DMS 273 (cell line): ENCODE measurements around the gene POU2F1.

Experiments used
- DNase-seq: peaks from one replicate; lab custom pipeline; 2025; ENCODE audit not compliant: unreplicated experiment; lab: John Stamatoyannopoulos, UW

Gene POU2F1

DNA sequence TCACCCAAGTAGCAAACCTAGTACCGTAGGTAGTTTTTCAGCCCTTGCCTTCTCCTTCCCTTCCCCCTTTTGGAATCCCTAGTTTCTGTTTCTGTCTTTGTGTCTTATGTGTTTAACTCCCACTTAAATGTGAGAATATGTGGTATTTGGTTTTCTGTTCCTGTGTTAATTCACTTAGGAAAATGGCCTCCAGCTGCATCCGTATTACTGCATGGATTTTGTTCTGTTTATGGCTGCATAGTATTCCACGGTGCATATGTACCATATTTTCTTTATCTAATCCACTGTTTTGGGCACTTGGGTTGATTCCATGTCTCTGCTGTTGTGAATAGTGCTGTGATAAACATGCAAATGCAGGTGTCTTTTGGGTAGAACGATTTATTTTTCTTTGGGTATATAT, 138.6 kb downstream of the POU2F1 start:
- DNase-seq = no peak

DNA sequence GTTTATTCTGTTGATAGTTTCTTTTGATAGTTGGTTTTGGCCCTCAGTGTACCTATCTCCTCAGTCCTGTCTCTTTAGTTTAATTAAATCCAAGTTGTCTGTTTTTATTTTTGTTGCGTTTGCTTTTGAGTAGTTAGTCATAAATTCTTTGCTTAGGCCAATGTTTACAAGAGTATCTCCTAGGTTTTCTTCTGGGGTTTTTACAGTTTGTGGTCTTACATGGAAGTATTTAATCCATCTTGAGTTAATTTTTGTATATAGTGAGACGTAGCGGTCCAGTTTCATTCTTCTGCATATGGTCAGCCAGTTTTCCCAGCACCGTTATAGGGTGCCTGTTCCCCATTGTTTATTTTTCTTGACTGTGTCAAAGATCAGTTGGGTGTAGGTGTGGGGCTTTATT, 139.4 kb downstream of the POU2F1 start:
- no peak for DNase-seq

DNA sequence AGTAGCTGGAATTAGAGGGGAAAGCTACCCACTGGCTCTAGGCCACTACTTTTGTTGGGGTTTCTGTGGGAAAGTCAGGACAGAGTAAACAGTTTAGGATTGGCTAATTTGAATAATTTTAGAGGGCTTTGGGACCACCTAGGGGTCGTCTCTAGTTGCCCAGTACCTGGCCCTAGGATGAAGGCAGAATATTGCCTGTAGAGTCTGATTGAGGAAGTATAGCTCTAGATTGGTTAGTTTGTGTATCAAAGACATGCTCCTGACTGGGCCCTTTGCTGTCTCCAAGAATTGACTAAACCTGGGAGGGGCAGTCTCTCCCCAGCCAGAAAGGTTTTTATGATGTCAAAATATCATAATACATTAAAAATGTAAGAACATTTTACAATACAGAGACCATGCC, 142.0 kb downstream of the POU2F1 start:
- DNase-seq = no peak

DNA sequence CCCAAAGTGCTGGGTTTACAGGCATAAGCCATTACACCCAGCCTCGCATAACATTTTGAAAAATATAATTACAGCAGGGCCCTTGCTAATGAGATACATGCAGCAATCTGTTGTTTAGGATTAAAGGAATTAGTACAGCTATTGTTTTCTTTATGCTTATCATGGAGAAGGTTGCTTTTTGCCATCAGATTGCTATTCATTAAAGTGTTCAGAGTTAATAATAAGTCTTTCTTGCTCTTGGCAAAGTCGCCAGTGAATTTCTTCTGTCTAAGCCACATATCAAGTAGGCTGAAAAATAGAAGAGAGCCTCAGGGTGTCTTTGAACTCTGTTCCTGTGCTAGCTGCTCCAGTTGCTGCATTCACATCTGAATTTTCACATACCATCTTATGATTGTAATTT, 144.1 kb downstream of the POU2F1 start:
- no peak for DNase-seq

DNA sequence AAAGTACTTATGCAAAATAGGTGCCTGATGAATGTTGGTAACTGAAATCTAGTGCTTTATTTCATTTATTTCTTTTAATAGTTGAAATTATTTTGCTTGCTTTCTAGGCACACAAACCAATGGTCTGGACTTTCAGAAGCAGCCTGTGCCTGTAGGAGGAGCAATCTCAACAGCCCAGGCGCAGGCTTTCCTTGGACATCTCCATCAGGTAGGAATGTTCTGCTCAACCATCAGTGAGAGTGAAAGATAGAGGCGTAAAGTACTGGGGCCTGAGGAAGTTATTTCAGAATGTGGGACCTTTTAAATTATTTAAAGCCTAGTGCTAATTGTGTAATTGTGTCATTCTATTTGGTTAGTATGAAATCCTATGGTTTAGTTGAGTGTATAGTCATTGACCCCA, 144.7 kb downstream of the POU2F1 start:
- DNase-seq = no peak

DNA sequence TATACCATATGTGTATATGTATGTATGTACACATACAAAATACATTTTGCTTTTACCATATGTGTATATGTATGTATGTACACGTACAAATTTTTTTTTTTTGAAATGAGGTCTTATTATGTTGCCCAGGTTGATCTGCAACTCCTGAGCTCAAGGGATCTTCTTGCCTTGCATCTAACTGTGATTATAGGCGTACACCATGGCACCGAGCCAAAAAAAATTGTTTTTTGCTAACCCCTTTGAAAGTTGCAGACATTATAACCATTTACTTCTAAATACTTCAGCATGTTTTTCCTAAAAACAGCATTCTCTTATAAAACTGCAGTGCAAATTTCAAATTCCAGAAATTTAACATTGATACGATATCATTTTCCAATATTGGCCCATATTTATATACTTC, 147.0 kb downstream of the POU2F1 start:
- peak; percentile 11 for DNase-seq

DNA sequence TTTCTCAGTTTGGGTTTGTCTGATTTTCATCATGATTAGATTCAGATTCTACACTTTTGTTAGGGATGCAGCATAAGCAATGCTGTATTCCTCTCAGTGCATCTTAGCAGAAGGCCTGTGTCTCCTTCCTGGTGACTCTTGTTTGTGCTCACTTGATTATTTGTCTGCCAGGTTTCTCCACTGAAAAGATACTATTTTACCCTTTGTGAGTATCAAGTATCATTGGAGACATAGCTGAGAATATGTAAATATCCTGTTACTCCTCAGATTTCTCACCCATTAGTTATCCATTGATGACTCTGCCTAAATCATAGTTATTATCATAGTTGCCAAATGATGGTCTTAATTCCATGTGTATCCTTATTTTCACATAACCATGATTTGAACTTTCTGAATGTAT, 148.5 kb downstream of the POU2F1 start:
- DNase-seq = no peak

DNA sequence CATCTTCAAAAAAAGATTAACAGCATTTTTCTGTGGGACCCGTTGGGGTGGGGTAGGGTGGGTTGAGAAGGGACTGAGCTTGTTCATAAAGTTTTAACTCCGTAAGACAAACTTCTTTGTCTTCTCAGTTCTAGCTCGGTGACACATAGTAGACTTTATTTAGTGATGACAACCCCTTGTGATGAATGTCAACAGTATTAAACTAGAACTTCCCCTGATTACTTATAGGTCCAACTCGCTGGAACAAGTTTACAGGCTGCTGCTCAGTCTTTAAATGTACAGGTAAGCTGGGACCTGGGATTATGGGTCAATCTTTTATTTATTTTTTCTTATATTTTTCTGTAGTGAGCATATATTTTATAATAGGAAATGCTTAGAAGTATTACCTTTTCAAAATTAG, 149.2 kb downstream of the POU2F1 start:
- DNase-seq = no peak

DNA sequence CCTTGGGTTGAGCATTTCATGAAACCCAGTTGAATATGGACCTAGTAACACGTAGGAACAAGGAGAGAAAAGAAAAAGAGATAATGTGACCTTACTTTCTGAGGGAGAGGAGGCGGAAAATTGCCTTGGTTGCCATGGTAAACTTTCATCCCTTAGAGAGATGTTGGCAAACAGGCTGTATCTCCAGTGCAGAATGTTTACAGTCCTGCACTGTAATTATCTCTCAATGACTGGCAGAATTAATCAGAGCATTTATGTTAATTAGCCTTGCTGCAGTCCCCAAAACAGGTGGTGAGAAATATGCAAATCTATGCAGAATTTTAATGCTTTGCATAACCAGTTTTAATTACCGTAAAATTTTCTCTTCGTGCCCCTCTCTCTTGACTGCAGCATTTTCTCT, 150.3 kb downstream of the POU2F1 start:
- DNase-seq = peak; percentile 41

DNA sequence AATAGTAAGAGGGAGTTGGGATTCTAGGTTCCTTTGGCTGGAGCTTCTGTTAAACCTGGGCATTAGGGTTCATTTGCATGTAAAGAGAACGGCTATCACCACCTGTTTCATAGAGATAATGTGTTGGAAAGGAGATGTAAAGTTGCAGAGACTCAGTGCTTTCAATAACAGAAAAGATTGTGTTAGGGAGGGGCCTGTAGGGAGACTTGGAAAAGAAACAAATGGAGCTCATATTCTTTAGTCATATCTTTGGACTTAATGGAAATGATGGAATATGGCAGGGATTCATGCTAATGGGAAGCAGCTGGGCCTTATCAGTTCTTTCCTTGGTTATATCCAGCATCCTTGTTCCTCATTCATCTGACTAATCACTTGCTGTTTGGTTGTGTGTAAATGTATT, 152.7 kb downstream of the POU2F1 start:
- DNase-seq = no peak

DNA sequence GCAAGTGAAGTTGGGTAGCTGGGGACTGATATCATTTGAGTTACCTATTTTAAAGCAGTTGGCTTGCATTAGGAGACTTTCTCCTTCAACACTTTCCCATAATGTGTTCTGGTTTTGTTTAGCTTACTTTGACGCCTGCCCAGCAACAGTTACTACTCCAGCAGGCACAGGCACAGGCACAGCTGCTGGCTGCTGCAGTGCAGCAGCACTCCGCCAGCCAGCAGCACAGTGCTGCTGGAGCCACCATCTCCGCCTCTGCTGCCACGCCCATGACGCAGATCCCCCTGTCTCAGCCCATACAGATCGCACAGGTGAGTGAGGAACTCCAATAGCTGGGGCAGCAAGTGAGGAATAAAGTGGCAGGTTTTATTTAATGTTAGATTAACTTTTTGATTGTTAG, 153.3 kb downstream of the POU2F1 start:
- no peak for DNase-seq

DNA sequence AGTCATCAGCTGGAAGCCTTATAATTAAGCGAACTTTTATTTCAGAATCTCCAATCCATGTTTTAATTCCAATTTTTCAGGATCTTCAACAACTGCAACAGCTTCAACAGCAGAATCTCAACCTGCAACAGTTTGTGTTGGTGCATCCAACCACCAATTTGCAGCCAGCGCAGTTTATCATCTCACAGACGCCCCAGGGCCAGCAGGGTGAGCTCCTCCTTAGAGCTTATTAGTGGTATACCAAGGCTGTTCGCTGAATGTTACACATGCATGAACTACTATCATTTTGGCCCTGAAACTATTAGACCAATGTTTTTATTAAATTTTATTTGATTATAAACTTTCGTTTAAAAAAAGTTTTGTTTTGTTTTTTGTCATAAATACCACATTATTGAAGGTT, 155.3 kb downstream of the POU2F1 start:
- DNase-seq = no peak

DNA sequence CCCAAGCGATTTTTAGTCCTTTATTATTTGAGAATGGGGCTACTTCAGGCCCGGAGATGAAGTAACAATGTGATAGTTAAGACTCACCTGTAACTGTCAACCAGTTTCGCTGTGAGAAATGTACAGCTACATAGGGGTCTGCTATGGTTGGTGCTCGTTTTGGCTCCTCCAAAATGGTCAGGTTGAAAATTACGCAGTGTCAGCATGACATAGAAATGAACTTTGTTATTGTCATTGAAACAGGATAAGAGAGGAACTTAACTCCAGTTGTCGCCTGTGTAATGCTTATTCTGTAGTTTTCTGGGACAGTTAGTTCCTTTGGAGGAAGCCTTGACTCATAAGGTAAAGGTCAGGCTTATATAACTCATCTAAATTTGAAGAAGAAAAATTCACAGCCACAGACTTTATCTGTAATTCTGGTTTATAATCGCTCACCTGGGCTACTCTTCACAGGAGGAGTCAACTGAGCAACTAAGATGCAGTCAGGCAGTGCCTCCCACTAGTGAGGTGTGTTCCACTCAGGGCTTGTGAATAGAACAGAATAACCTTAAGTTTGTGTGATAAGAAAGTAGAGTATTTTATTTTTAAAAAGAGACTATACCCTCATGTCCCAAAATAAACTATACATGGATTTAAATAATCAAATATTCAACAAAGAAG, 166.7 kb downstream of the POU2F1 start:
- no peak for DNase-seq

DNA sequence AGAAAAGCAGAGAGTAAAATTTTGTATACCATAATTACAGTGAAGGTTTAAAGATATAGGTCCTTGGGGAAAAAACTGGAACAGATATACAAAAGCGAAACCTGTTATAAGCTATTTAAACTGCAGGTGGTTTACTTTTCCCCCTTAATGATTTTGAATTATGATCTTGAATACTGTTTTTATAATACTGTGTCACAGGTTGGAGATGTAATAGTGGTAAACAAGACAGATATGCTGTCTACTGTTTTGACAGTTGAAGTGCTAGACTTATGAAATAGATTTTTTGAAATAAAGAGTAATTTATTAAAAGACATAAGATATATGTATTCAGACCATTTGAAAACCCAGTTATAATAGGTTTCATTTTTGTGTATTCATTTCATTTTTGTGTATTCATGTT, 168.3 kb downstream of the POU2F1 start:
- DNase-seq = no peak

DNA sequence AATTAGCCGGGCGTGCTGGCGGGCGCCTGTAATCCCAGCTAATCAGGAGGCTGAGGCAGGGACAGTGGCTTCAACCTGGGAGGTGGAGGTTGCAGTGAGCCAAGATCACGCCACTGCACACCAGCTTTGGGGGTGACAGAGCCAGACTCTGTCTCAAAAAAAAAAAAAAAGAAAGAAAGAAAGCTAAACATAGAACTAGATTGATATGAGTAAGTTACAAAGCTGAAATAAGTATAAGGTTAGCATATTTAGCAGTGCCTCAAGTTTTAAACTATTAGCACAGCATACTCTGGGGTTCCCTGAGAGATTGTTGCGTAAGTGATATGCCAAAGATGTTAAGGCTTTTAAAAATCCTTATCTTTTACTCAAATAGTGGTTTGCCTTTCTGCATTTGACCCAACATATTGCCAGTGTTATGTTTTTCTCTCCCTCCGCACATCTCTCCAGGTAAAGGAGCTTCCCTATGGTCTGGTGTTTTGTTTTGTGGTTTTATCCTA, 171.6 kb downstream of the POU2F1 start:
- no peak for DNase-seq

DNA sequence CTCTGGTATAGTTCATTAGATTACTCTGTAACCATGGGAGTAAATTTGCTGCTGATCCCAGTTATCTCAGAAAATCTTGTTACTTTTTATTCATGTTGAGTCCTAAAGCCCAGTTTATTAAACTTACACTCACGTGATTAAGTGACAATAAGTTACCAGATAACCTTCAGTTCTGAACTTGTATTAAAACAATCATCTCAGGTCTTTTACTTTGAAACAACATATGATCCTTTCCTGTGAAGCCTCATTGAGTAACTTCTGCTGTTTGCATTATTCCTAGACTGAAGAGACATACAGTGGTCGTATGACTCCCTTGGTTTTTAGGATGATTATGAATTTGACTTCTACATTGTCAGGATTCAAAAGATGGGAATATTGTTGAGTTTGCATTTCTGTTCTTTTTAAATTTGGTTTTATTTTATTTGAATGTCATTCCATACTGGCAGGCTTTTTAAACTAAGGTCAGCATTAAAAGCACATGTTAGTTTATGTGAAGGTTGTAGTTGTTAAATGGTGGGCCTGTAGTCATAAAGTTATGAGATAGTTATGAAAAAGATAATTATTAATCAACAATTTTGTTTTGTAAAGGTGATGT, 179.8 kb downstream of the POU2F1 start:
- no peak for DNase-seq

DNA sequence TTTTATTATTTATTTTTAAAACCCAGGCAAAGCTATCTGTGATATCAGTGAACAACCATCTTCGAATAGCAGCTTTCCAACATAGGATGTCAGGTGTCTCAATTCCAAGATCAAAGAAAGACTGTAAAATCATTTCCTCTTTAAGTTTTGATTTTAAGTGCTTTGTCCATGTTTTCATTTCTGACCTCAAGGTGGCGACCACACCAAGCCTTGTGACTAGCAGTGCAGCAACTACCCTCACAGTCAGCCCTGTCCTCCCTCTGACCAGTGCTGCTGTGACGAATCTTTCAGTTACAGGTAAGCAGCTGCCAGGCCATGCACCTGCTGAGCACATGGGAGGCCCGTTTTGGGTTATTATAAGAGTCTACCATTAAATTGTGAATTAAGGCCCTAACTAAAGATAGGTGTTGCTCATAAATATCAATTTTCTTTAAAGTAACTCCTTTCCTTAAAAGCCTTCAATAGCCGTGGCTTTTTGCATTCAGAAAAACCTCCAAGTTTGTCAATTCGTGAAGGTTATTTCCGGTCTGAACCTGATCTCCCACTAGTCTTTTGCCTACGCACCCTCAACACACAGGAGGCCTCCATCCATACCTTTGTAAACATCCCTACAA, 180.7 kb downstream of the POU2F1 start:
- peak; percentile 55 for DNase-seq

DNA sequence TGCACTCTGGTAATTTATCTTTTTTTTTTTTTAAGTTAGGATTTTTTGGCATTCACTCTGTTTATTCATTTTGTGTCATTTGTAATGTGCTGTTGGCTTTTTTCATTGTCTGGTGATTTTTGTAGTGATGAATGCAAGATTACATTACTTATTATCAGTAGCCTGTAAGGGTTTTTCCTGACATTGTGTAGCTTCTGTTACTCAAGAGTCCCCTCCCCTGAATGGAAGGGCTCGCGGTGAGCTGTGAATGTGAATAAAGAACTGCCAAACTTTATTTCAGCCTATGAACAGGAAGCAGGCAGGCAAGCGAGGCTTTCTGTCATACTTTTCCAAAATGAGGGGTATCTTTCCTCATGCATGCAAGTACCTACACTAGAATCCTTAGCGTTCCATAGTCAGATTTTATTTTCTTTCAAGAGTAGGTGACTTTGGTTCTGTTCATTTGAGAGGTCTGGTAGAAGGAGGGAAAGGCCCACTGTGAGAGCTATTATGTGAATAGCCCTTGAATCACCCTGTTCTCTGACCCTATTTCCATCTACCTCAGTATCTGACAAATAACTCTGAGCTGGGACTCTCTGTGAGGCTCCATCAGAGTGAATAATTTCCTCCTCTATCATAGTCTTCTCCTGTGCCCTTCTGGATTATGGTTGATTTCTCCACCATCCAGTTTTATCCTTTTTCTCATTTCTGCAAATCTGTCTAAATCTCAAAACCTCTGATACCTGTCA, 183.6 kb downstream of the POU2F1 start:
- no peak for DNase-seq

DNA sequence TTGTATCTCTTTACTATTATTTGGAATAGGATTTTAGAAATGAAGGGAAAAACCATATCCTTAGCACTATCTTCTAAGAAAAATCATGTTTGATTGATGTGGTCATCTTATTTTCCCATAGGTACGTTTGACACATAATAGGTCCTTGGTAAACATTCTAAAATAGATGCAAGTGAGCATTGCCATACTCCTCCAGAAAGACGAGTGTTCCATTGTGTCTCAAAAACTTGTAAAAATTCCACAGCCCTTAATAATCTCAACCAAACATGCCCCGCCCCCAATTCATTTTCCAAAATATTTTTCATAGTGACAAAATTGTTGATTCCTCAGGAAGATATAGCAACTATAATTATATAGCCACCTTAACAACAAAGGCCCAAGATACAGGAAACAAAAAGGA, 184.2 kb downstream of the POU2F1 start:
- DNase-seq = no peak

DNA sequence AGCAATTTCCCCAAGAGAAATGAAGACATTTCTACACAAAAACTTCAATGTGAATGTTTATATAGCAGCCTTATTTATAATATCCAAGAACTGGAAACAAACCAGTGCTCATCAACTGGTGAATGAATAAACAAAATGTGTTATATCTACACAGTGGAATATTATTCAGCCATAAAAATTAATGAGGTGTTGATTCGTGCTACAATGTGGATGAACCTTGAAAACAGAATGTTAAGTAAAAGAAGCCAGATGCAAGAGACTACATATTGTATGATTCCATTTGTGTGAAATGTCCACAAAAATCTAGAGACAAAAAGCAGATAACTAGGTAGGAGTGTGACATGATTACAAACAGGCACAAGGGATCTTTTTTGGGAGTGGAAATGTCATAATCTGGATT, 187.7 kb downstream of the POU2F1 start:
- no peak for DNase-seq

DNA sequence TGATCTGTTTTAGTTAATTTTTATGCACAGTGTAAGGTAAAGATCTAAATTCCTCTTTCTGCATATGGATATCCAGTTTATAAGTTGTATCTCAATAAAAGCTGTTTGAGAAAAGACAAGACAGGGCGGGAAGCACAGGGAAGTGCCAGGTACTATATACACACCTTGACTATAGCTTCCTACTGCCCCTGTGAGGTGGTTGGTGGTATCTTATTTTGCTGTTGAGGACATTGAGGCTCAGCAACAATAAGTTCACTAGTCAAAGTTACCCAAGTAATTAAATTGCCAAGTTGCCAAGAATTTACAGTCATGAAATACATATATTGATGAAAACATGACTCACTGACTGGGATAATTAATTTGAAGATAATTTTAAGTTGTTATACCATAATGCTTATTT, 188.5 kb downstream of the POU2F1 start:
- DNase-seq = peak; percentile 30

DNA sequence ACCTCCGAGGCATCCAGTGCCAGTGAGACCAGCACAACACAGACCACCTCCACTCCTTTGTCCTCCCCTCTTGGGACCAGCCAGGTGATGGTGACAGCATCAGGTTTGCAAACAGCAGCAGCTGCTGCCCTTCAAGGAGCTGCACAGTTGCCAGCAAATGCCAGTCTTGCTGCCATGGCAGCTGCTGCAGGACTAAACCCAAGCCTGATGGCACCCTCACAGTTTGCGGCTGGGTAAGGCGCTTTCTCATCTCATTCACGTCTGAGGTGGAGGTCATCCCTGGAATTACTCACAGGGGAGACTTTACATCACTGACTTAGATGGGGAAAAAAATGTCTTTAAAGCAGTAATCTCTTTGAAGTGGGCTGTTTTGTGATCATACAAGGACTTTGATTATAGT, 191.4 kb downstream of the POU2F1 start:
- no peak for DNase-seq
